ENCODE measurements around the gene CEP104. TPM values are rescaled to one million over a fixed set of nuclear protein-coding genes. Genes with fewer than 3 reads are reported as not detected.
A peak's percentile ranks its signal among the peaks of the same experiment; 100 is the strongest.

Gene CEP104
- total and polyA plus RNA-seq, 7 experiments from 2014 or later, result 12.7 to 68.0 (median 44.5) TPM

- Histone ChIP-seq H3K9me3 (ENCODE audit: control insufficient read depth in 2 of 3, low read length in 3 of 3) (no peaks in the 10 kb centered on the region), H3K36me3 (ENCODE audit: control insufficient read depth in 2 of 3, insufficient read depth in 3 of 3, low read length in 3 of 3) (peaks cover 0 to 13% (median 0%) of the 10 kb centered on the region in 3 experiments), H3K4me3 (ENCODE audit: low read length) (no peak overlapping the region), H3K4me1 (ENCODE audit: control insufficient read depth in 2 of 2, insufficient read depth in 2 of 2, low read length in 2 of 2) (peaks cover 5 to 12% of the 10 kb centered on the region in 2 donors), H3K27ac (ENCODE audit: low read depth, low read length) (peak overlapping the region; percentile 7), H3K27me3 (ENCODE audit: control insufficient read depth in 2 of 2, insufficient read depth in 2 of 2, low read length in 2 of 2) (no peaks in the 10 kb centered on the region)
- POLR2A ChIA-PET, result interaction anchor here (0.6 kb wide), 1 partner anchor 269 kb away, joined by 3 read pairs; no protein-coding TSS in a partner anchor
- CTCF ChIA-PET, result no interaction called here
- no peak for DNase-seq
- Mint-ChIP-seq H3K4me3 (no peak overlapping the region), H3K36me3 (peaks cover 0 to 3% (median 0%) of the 10 kb centered on the region in 5 donors), H3K27ac (no peak overlapping the region), H3K27me3 (peaks cover 0 to 3% (median 0%) of the 10 kb centered on the region in 5 donors), H3K4me1 (peaks cover 5 to 22% (median 11%) of the 10 kb centered on the region in 7 donors), H3K9me3 (no peaks in the 10 kb centered on the region)
- intact Hi-C loops (cut with micrococcal nuclease), result loop anchor here in 1 of 2 donors (10.0 kb wide), 1 partner anchor 150 kb away; the partner anchor contains the start of gene TPRG1L
- no peak for ATAC-seq
These were observed 82.6 kb downstream of the CEP104 start for GRCh38 chr1:3774276-3774945.

DNA sequence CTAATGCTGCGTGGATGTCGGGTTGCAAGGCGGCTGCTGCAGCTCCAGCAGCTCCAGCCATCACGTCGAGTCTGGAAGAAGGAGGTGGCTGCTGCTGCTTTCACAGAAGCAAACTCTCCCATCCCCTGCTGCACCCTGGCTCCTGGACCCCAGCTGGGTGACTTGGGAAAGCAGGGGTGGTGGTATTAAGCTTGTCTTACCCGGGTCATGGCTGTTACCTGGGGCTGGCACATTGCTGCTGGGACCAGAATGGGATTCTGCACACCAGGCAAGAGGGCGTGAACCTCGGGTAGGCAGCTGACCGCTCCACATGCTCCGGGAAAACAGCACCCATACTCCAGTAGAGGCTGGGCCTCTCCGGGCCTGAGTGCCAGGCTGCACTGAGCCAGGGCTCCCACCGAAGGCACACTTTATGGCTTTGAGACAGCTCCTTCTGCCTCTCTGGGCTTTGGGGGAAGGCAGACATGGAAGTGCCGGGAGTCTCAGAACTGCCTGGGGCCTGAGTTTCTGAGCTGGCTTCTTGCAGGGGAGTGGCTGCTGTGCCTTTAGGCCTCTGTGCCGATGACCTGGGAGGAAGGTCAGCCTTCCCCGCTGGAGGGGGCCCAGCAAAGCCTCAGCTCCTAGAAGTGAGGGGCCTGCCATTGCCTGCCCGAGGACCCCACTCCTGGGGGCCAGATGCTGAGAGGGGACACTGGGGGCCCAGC is 83.3 kb downstream of the CEP104 start:
- Mint-ChIP-seq H3K4me3 (peak overlapping the region in 8 of 10 donors; percentile 9 to 77 (median 52)), H3K27me3 (peaks cover 0 to 3% (median 0%) of the 10 kb centered on the region in 5 donors), H3K9me3 (no peaks in the 10 kb centered on the region), H3K36me3 (no peaks in the 10 kb centered on the region), H3K27ac (peak overlapping the region in 4 of 9 donors; percentile 28 to 67 (median 36)), H3K4me1 (peaks cover 5 to 22% (median 11%) of the 10 kb centered on the region in 7 donors)
- peak in 2 of 9 donors; percentile 10 to 13 for DNase-seq
- Histone ChIP-seq H3K9me3 (ENCODE audit: control insufficient read depth in 2 of 3, low read length in 3 of 3) (no peaks in the 10 kb centered on the region), H3K4me3 (ENCODE audit: low read length) (no peak overlapping the region), H3K36me3 (ENCODE audit: control insufficient read depth in 2 of 3, insufficient read depth in 3 of 3, low read length in 3 of 3) (peaks cover 0 to 6% (median 0%) of the 10 kb centered on the region in 3 experiments), H3K27me3 (ENCODE audit: control insufficient read depth in 2 of 2, insufficient read depth in 2 of 2, low read length in 2 of 2) (no peaks in the 10 kb centered on the region), H3K27ac (ENCODE audit: low read depth, low read length) (peak overlapping the region; percentile 62), H3K4me1 (ENCODE audit: control insufficient read depth in 2 of 2, insufficient read depth in 2 of 2, low read length in 2 of 2) (peaks cover 5 to 12% of the 10 kb centered on the region in 2 donors)
- ChIA-PET CTCF (no interaction called here), POLR2A (interaction anchor here (0.6 kb wide), 1 partner anchor 268 kb away, joined by 3 read pairs; no protein-coding TSS in a partner anchor)
- intact Hi-C loops (cut with micrococcal nuclease), result loop anchor here (2.0 to 10.0 kb wide), 3 partner anchors 23 to 149 kb away; partner anchors contain the start of genes C1orf174 (in 1 of the 2), LRRC47 (in 1 of the 2) and TPRG1L (in 1 of the 2)
- no peak for ATAC-seq

GRCh38 chr1:3772715-3773571 is 84.1 kb downstream of the CEP104 start, which contains the start of gene SMIM1:
TSS of gene SMIM1 (plus strand) at chr1:3772749. CDS start at chr1:3775374, 2,625 bp downstream.
- ATAC-seq (no peak), DNase-seq (peak in 6 of 9 donors; percentile 8 to 33 (median 20))
- CTCF ChIA-PET, result no interaction called here

DNA sequence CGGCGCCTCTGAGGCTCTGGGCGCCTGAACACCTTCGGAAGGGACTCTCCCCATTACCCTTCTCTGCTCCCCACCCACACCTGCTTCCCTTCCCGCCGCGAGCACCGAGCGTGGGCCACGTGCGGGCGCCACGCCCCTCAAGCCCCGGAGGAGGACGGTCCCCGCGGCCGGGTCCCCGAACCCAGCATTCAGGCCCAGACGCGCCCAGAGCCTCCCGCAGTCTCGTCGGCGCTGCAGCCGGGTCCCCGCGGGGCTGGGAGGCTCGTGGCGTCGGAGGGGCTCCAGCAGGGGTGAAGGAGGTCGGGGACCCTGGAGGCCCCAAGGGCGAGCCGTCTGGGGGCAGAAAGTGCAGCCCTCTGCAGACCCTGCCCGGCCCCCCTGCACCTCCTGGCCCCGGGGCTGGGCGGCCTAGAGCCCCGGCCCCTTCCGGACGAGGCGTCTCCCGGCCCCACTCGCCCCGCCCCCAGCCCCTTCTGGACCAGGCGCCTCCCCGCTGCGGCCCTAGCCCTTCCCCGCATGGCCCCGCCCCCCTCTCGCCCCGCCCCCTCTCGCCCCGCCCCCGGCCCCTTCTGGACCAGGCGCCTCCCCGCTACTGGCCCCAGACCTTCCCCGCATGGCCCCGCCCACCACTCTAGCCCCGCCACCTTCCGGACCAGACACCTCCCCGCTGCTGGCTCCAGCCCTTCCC is 84.8 kb downstream of the CEP104 start:
- Histone ChIP-seq H3K27me3 (ENCODE audit: control insufficient read depth in 2 of 2, insufficient read depth in 2 of 2, low read length in 2 of 2) (no peaks in the 10 kb centered on the region), H3K9me3 (ENCODE audit: control insufficient read depth in 2 of 3, low read length in 3 of 3) (no peaks in the 10 kb centered on the region), H3K4me1 (ENCODE audit: control insufficient read depth in 2 of 2, insufficient read depth in 2 of 2, low read length in 2 of 2) (peaks cover 5 to 12% of the 10 kb centered on the region in 2 donors), H3K4me3 (ENCODE audit: low read length) (peak overlapping the region; percentile 51), H3K36me3 (ENCODE audit: control insufficient read depth in 2 of 3, insufficient read depth in 3 of 3, low read length in 3 of 3) (no peaks in the 10 kb centered on the region), H3K27ac (ENCODE audit: low read depth, low read length) (peak overlapping the region; percentile 58)
- CTCF ChIA-PET, result no interaction called here
- POLR2A ChIA-PET, result no interaction called here
- DNase-seq (peak; percentile 65 to 88 (median 80)), ATAC-seq (peak; percentile 91)
- Mint-ChIP-seq H3K27me3 (peaks cover 0 to 3% (median 0%) of the 10 kb centered on the region in 5 donors), H3K36me3 (no peaks in the 10 kb centered on the region), H3K4me1 (peaks cover 5 to 22% (median 11%) of the 10 kb centered on the region in 7 donors), H3K27ac (peak overlapping the region in 4 of 9 donors; percentile 23 to 73 (median 64)), H3K9me3 (no peaks in the 10 kb centered on the region), H3K4me3 (peak overlapping the region; percentile 57 to 83 (median 72))
- intact Hi-C loops (cut with micrococcal nuclease), result loop anchor here (1.0 to 10.0 kb wide), 7 partner anchors 24 to 147 kb away; partner anchors contain the start of genes C1orf174 (in 2 of the 2), LRRC47 (in 2 of the 2), TPRG1L (in 1 of the 2) and WRAP73 (in 1 of the 2)

More at GRCh38 chr1:3772715-3773571, 84.1 kb downstream of the CEP104 start, which contains the start of gene SMIM1:
- intact Hi-C loops (cut with micrococcal nuclease), result loop anchor here (1.0 to 10.0 kb wide), 7 partner anchors 23 to 148 kb away; partner anchors contain the start of genes C1orf174 (in 2 of the 2), LRRC47 (in 2 of the 2), TPRG1L (in 1 of the 2) and WRAP73 (in 1 of the 2)
- Histone ChIP-seq H3K9me3 (ENCODE audit: control insufficient read depth in 2 of 3, low read length in 3 of 3) (no peaks in the 10 kb centered on the region), H3K4me1 (ENCODE audit: control insufficient read depth in 2 of 2, insufficient read depth in 2 of 2, low read length in 2 of 2) (peaks cover 5 to 12% of the 10 kb centered on the region in 2 donors), H3K27me3 (ENCODE audit: control insufficient read depth in 2 of 2, insufficient read depth in 2 of 2, low read length in 2 of 2) (no peaks in the 10 kb centered on the region), H3K36me3 (ENCODE audit: control insufficient read depth in 2 of 3, insufficient read depth in 3 of 3, low read length in 3 of 3) (no peaks in the 10 kb centered on the region), H3K27ac (ENCODE audit: low read depth, low read length) (peak within 1 kb of the TSS; percentile 62), H3K4me3 (ENCODE audit: low read length) (peak within 1 kb of the TSS; percentile 51)
- peak within 1 kb of the TSS; percentile 58 to 84 (median 73) for H3K4me3 Mint-ChIP-seq
- no peaks in the 10 kb centered on the region for H3K9me3 Mint-ChIP-seq
- peaks cover 0 to 3% (median 0%) of the 10 kb centered on the region in 5 donors for H3K27me3 Mint-ChIP-seq
- peak within 1 kb of the TSS in 7 of 9 donors; percentile 23 to 73 (median 37) for H3K27ac Mint-ChIP-seq
- POLR2A ChIA-PET, result no interaction called here
- H3K4me1 Mint-ChIP-seq, result peaks cover 5 to 22% (median 11%) of the 10 kb centered on the region in 7 donors
- H3K36me3 Mint-ChIP-seq, result no peaks in the 10 kb centered on the region

- Mint-ChIP-seq H3K27ac (peak overlapping the region in 4 of 9 donors; percentile 23 to 73 (median 64)), H3K4me1 (peaks cover 5 to 22% (median 11%) of the 10 kb centered on the region in 7 donors), H3K36me3 (no peaks in the 10 kb centered on the region), H3K27me3 (peaks cover 0 to 3% (median 1%) of the 10 kb centered on the region in 5 donors), H3K4me3 (peak overlapping the region; percentile 57 to 83 (median 72)), H3K9me3 (no peaks in the 10 kb centered on the region)
- no peak for ATAC-seq
- DNase-seq, result peak in 1 of 9 donors; percentile 12
- H3K27me3 ChIP-seq (ENCODE audit: control insufficient read depth in 2 of 2, insufficient read depth in 2 of 2, low read length in 2 of 2), result no peaks in the 10 kb centered on the region
- ChIA-PET POLR2A (no interaction called here), CTCF (no interaction called here)
- no peaks in the 10 kb centered on the region for H3K9me3 ChIP-seq (ENCODE audit: control insufficient read depth in 2 of 3, low read length in 3 of 3)
- peaks cover 5 to 12% of the 10 kb centered on the region in 2 donors for H3K4me1 ChIP-seq (ENCODE audit: control insufficient read depth in 2 of 2, insufficient read depth in 2 of 2, low read length in 2 of 2)
- H3K36me3 ChIP-seq (ENCODE audit: control insufficient read depth in 2 of 3, insufficient read depth in 3 of 3, low read length in 3 of 3), result no peaks in the 10 kb centered on the region
- peak overlapping the region; percentile 58 for H3K27ac ChIP-seq (ENCODE audit: low read depth, low read length)
- H3K4me3 ChIP-seq (ENCODE audit: low read length), result peak overlapping the region; percentile 51
- intact Hi-C loops (cut with micrococcal nuclease), result loop anchor here (1.0 to 10.0 kb wide), 7 partner anchors 24 to 147 kb away; partner anchors contain the start of genes C1orf174 (in 2 of the 2), LRRC47 (in 2 of the 2), TPRG1L (in 1 of the 2) and WRAP73 (in 1 of the 2)
These were observed 85.6 kb downstream of the CEP104 start for GRCh38 chr1:3771108-3772026.
